Left lung (tissue), 10 donors: ENCODE measurements around the gene UCHL1. TPM values are rescaled to one million over a fixed set of nuclear protein-coding genes. Genes with fewer than 3 reads are reported as not detected.
"Not testable (repeated sequence)": the region's sequence is repeated elsewhere in the genome, so short reads cannot be mapped to it uniquely, and the experiment has no call there.

Experiments
- ATAC-seq: fragments of 200-7000 bp; cut with Tn5 transposase; one replicate; pipeline ENCODE4 v1.9.1; 2020; ENCODE audit warnings: moderate library complexity
- DNase-seq, 4 donors: peaks; one replicate each; pipeline ENCODE4 v3.0.0-alpha.2; 2013 to 2020
- H3K27ac ChIP-seq, 2 donors: fragments of 200-600 bp; sonication (generic) in 1 of 2; one replicate each; pipeline versions ENCODE4 v1.5.0 to v1.8.0; 2020 to 2021
- H3K27me3 ChIP-seq, 2 donors: fragments of 200-600 bp; sonication (generic) in 1 of 2; one replicate each; pipeline versions ENCODE4 v1.5.0 to v1.8.0; 2020 to 2021
- H3K36me3 ChIP-seq, 2 donors: fragments of 200-600 bp; sonication (generic) in 1 of 2; one replicate each; pipeline versions ENCODE4 v1.5.0 to v1.8.0; 2020 to 2021
- H3K4me1 ChIP-seq, 2 donors: fragments of 200-600 bp; one replicate each; pipeline ENCODE4 v1.8.0; 2021
- H3K4me3 ChIP-seq, 2 donors: fragments of 200-600 bp; sonication (generic) in 1 of 2; one replicate each; pipeline versions ENCODE4 v1.5.0 to v1.8.0; 2020 to 2021; ENCODE audit warnings: mild to moderate bottlenecking in 1 of 2
- H3K9me3 ChIP-seq, 2 donors: fragments of 200-600 bp; sonication (generic) in 1 of 2; one replicate each; pipeline versions ENCODE4 v1.5.0 to v1.8.0; 2020 to 2021
- CTCF ChIP-seq, 2 donors: fragments of 200-600 bp; sonication (generic) in 1 of 2; IDR thresholded peaks; one replicate each; pipeline versions ENCODE4 v1.5.0 to v1.8.0; 2021; ENCODE audit warnings: antibody characterized with exemption in 2 of 2
- intact Hi-C, 2 donors: fragments of 100-400 bp; cut with DNase I; formaldehyde crosslinking; loops; one replicate each; pipeline versions ENCODE4 v1.11.2 to v1.14.2; 2022
- polyA plus RNA-seq, 6 donors: library from polyadenylated mRNA; unstranded; fragments of 120-200 nt; gene quantifications; one replicate each; pipeline ENCODE4 v1.2.1, GENCODE V29; 2013; ENCODE audit not compliant: insufficient read length in 6 of 6
- total RNA-seq, 2 donors: library from RNA; stranded (reverse); fragmentation: NEBNext Ultra II Directional; extraction: Animal tissue kit (Norgen Biotek cat#: 25700); gene quantifications; one replicate each; pipeline ENCODE4 v1.2.1, GENCODE V29; 2021
- donor health status: DM: no; HTN: yes; CAD: no.
- donor health status: DM: no; HTN: no; CAD: no.

UCHL1 gene
- total and polyA plus RNA-seq, 8 donors, result 12.3 to 31.6 (median 16.4) TPM

- intact Hi-C loops, result no loop called here
- DNase-seq (no peak), ATAC-seq (no peak)
- TF ChIP-seq CTCF (IDR thresholded peaks at IDR 0.05), result no peak
- Histone ChIP-seq H3K4me1 (no peaks in the 10 kb centered on the region), H3K9me3 (no peaks in the 10 kb centered on the region), H3K4me3 (no peak overlapping the region), H3K36me3 (no peaks in the 10 kb centered on the region), H3K27me3 (no peaks in the 10 kb centered on the region), H3K27ac (no peak overlapping the region)
Measured at GRCh38 chr4:41308398-41308797, 51.7 kb downstream of the UCHL1 start.

GRCh38 chr4:41315426-41315825 lies 58.7 kb downstream of the UCHL1 start:
- H3K4me3 ChIP-seq, intact Hi-C loops, DNase-seq, ATAC-seq, H3K27ac ChIP-seq, H3K36me3 ChIP-seq, H3K4me1 ChIP-seq, H3K27me3 ChIP-seq, H3K9me3 ChIP-seq: not testable (repeated sequence)

- no peak for ATAC-seq
- Histone ChIP-seq H3K4me1 (no peaks in the 10 kb centered on the region), H3K4me3 (no peak overlapping the region), H3K27ac (no peak overlapping the region), H3K36me3 (no peaks in the 10 kb centered on the region), H3K9me3 (no peaks in the 10 kb centered on the region), H3K27me3 (no peaks in the 10 kb centered on the region)
- intact Hi-C loops, result no loop called here
- DNase-seq, result no peak
- no peak for TF ChIP-seq CTCF (IDR thresholded peaks at IDR 0.05)
Measured at GRCh38 chr4:41315862-41316261, 59.1 kb downstream of the UCHL1 start.

Other genes with a start within 250 kb of the UCHL1 start
- gene APBB2, start 42.4 kb upstream of the UCHL1 start, total RNA-seq, result 10 to 100 TPM; 55.6 to 94.8 TPM
- 10 to 100 TPM; 42.5 to 57.7 (median 50.4) TPM for gene APBB2, start 42.4 kb upstream of the UCHL1 start, polyA plus RNA-seq